ENCODE results near the gene TLE7.

TLE7 gene

GRCh38 chr16:71442051-71442440, at the start of gene TLE7:
Gene TLE7, minus strand, starts transcription at chr16:71442054. Its CDS starts 8,730 bp downstream, at chr16:71433324.
- no peak for DNase-seq

DNA sequence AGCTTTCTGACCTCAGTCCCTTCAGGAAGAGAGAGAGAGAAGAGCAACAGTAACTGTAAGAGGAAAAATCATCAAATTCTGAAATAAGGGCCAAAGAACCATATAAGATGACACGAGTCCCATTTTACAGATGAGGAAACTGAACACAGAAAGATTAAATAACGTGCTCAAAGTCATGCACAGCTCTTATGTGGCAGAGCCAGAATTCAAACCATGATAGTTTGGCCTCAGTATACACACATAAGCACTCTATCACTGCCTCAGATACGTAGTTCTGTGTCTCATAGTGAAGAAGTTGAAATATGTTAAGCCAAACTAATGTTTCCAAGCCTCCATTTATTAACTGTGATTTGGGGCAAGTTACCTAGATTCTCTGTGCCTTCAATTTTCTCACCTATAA, 49.2 kb upstream of the TLE7 start:
- no peak for DNase-seq

DNA sequence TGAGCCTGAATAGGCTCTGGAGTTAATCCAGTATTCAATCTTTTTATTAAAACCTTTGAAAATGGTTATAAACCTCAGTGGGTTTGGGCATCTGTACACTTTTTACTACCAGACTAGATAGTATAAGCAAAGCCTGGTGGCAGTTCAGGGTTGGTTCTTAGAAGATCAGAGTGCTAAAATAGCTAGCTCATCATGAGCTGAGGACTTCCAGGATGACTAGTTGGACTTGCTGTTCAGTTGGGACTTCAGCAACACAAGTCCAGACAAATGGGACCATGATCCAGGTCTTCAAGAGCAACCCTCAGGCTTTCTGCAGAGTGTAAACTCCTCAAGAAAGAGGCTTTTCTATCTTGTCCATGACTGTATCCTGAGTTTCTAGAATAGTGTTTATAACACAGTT, 48.5 kb upstream of the TLE7 start:
- DNase-seq: peak; percentile 11

GRCh38 chr16:71489122-71489521, 47.3 kb upstream of the TLE7 start, which contains the start of gene ZNF19:
Gene ZNF19, minus strand, starts transcription at chr16:71489324. Its CDS starts 7,210 bp downstream, at chr16:71482114.
- no peak for DNase-seq

- peak; percentile 94 for DNase-seq
Measured at GRCh38 chr16:71484006-71484893, 42.4 kb upstream of the TLE7 start.

- DNase-seq: no peak
Measured at GRCh38 chr16:71482569-71482968, 40.7 kb upstream of the TLE7 start.

GRCh38 chr16:71480956-71481355, 39.1 kb upstream of the TLE7 start:
- no peak for DNase-seq

- peak; percentile 94 for DNase-seq
Measured at GRCh38 chr16:71479420-71479819, 37.6 kb upstream of the TLE7 start.

GRCh38 chr16:71476457-71477124, 34.7 kb upstream of the TLE7 start:
- no peak for DNase-seq

DNA sequence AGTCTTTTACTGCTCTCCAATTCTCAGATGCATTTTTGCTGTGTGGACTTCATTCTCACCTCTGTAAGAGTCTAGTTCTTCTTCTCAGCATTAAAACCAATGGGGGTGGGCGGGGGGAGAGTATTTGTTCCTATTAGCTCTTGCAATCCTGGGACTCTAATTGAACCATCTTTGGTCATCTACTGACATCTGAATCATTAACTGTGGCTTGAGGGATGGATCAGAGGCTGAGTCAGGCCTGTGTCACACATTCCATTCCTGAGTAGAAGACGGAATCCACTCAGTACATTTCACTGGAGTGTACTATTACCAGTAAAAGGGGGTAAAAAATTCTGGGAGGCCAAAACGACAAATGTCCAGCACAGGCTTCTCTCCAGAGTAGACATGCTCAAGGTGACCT, 33.0 kb upstream of the TLE7 start:
- DNase-seq: no peak

- DNase-seq: no peak
Measured at GRCh38 chr16:71473891-71474290, 32.0 kb upstream of the TLE7 start.

- no peak for DNase-seq
Measured at GRCh38 chr16:71472931-71473330, 31.1 kb upstream of the TLE7 start.

DNA sequence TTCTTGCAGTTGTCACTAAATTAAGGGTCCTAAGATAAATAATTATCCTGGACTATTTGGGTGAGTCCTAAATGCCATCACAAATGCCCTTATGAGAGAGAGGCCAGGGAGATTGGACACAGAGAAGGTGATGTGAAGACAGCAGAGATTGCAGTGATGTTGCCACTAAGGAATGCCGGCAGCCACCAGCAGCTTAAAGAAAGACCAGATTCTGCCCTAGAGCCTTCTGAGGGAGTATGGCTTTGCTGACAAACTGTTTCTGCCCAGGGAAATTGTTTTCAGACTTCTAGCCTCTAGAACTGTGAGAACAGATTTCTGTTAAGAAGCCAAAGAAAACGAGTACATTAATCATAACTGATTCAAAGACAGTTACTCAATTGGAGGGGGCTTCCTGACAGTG, 30.2 kb upstream of the TLE7 start:
- no peak for DNase-seq

DNA sequence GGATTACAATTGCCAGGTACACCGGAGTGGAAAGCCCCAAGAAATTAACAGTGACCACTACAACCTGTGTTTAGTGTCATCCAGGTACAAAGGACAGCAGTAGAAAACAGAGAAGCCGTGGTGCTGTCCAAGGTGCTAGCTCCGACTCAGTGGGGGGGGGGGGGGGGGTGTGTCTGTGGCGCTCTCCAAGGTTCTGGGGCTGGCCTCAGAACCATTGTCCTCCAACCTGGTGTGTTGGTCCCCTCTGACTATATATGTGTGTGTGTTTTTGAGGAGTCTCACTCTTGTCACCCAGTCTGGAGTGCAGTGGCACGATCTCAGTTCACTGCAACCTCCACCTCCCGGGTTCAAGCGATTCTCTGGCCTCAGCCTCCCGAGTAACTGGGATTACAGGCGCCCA, 26.0 kb upstream of the TLE7 start:
- peak; percentile 48 for DNase-seq

DNA sequence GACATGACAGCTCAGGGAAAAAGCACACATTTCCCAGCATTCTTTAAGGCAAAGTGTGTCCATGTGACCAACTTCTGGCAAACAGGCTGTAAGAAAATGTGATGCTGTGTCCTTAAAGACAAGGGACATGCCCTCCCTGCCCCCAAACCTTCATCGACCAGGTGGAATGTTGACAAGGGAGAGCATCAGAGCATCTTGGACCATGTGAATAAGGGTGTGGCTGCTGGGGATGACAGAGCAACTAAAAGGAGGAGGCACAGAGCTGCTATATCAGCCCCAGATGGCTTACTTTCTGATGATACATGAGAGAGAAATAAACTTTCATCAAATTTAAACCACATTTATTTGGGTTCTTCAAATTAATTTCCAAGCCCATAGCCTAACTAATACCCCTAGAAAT, 22.4 kb upstream of the TLE7 start:
- peak; percentile 51 for DNase-seq

GRCh38 chr16:71461686-71462648, 20.1 kb upstream of the TLE7 start, which contains the start of gene ZNF23:
Gene ZNF23, minus strand, starts transcription at chr16:71462247. Its CDS starts 5,451 bp downstream, at chr16:71456796.
- DNase-seq: peak; percentile 77

GRCh38 chr16:71460941-71461340, 19.1 kb upstream of the TLE7 start:
- peak; percentile 53 for DNase-seq

GRCh38 chr16:71460236-71460635, 18.4 kb upstream of the TLE7 start:
- no peak for DNase-seq

DNA sequence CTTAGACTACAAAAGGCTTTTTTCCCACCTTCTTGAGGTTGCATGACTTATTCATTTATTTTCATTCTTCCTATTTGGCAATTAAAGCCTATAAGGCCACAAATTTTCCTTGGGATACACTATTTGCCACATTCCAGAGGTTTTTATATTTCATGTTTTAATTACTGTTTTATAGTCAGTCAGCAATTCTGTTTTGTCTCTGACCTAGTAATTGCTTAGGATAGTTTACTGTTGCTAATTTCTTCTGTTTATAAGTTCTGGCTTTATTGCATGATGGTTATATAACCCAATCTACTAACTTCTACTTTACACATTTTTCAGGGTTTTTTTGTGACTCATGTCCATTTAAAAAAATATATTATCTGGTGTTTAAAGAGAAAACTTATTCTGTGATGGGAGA, 17.7 kb upstream of the TLE7 start:
- no peak for DNase-seq

DNA sequence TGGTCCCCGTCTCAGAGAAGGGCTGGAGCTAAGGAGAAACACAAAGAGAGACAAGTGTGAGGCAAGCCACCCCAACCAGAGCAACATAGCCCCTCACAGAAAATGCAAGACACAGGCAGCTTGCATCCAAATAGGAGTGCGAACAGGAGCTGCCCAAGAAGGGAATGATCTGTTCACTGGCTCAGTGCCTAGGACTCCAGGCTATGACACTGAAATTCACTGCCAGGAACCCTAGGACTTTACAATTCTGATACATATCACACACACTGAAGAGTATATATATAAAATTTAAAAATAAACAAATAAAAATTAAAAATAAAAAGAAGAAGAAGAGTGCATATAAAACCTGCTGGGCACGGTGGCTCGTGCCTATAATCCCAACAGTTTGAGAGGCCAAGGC, 14.9 kb upstream of the TLE7 start:
- DNase-seq: no peak

DNA sequence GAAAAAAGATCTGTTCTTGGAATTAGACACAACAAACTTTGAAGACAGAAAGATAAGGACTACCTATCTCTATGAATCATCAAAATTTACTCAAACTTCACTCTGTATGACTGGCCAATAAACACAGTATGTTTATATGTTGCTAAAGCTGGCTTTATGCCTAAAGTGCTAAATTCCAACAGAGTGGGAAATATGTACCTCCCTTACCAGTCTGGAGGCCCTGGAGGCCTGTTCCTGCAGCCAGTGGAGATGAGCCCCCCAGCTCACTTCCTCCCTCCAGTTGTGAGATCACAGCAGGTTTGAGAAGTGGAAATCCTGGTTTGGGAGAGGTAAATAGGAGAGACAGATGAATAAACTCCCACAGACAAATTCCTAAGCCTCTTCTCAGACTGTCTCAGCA, 11.2 kb upstream of the TLE7 start:
- DNase-seq: no peak

GRCh38 chr16:71449020-71449419, 7.2 kb upstream of the TLE7 start:
- DNase-seq: no peak
